B cell (primary cell): Measurements from ENCODE around the gene COBL. TPM values are rescaled to one million over a fixed set of nuclear protein-coding genes. Genes with fewer than 3 reads are reported as not detected.

Source experiments
- ATAC-seq: fragments of 200-7000 bp; cut with Tn5 transposase; one replicate; pipeline ENCODE4 v1.10.0; 2021; ENCODE audit warnings: low read depth, mild to moderate bottlenecking, moderate number of reproducible peaks, moderate library complexity
- CTCF ChIA-PET: fragments of 350-600 bp; sonication (Branson Sonifier 250); formaldehyde crosslinking; loops from one replicate; lab custom pipeline; 2021; ENCODE audit warnings: antibody characterized with exemption, inconsistent platforms; lab: Charles Lee
- POLR2A ChIA-PET: fragments of 350-600 bp; sonication (Branson Sonifier 250); formaldehyde crosslinking; loops from one replicate; lab custom pipeline; 2021; ENCODE audit warnings: antibody characterized with exemption; lab: Charles Lee
- DNase-seq: peaks from one replicate; pipeline ENCODE4 v3.0.0; 2013
- H2AFZ ChIP-seq: 2 replicates; pipeline ENCODE4 v1.6.1; 2012; ENCODE audit warnings: mild to moderate bottlenecking, low read depth, low read length; ENCODE audit not compliant: insufficient read depth, poor library complexity, severe bottlenecking
- H3K27ac ChIP-seq, 2 donors: 1 replicate in 1 of 2; 2 replicates in 1 of 2; pipeline ENCODE4 v1.5.1; 2012 to 2013; ENCODE audit warnings: low read length in 2 of 2, mild to moderate bottlenecking in 2 of 2, moderate library complexity in 1 of 2
- H3K27me3 ChIP-seq, 4 experiments: fragments of 200-600 bp in 1 of 4; sonication (generic) in 1 of 4; replicated peaks in 1 of 4; 1 replicate in 2 of 4; 2 replicates in 2 of 4; pipeline versions ENCODE4 v1.6.1 to v1.7.0; 2013 to 2016; ENCODE audit warnings: low read length in 3 of 4, mild to moderate bottlenecking in 2 of 4, mixed read lengths in 1 of 4, moderate library complexity in 1 of 4; ENCODE audit not compliant: insufficient read depth in 4 of 4, control insufficient read depth in 3 of 4; ENCODE audit errors: control extremely low read depth in 1 of 4
- H3K36me3 ChIP-seq, 2 experiments: replicated peaks in 1 of 2; 1 replicate in 1 of 2; 2 replicates in 1 of 2; pipeline versions ENCODE4 v1.6.1 to v1.7.1; 2013; ENCODE audit warnings: low read length in 1 of 2; ENCODE audit not compliant: insufficient read depth in 2 of 2, control insufficient read depth in 1 of 2; ENCODE audit errors: control extremely low read depth in 1 of 2, extremely low read depth in 1 of 2
- H3K4me1 ChIP-seq, 2 donors: fragments of 200-600 bp in 1 of 2; sonication (generic) in 1 of 2; 1 replicate in 1 of 2; 2 replicates in 1 of 2; pipeline versions ENCODE4 v1.5.1 to v1.6.1; 2013 to 2017; ENCODE audit warnings: low read length in 2 of 2; ENCODE audit not compliant: control insufficient read depth in 2 of 2, insufficient read depth in 2 of 2
- H3K4me2 ChIP-seq: replicated peaks from 2 replicates; pipeline ENCODE3; 2012; ENCODE audit warnings: mild to moderate bottlenecking, low read depth, low read length; ENCODE audit not compliant: poor library complexity, severe bottlenecking
- H3K4me3 ChIP-seq, 5 experiments: fragments of 200-600 bp in 1 of 5; sonication (generic) in 1 of 5; 1 replicate in 3 of 5; 2 replicates in 2 of 5; pipeline versions ENCODE4 v1.5.1 to v1.7.0; 2011 to 2016; ENCODE audit warnings: low read length in 4 of 5, mild to moderate bottlenecking in 4 of 5, low read depth in 2 of 5, control low read depth in 1 of 5, moderate library complexity in 1 of 5; ENCODE audit not compliant: insufficient read depth in 1 of 5; ENCODE audit errors: control extremely low read depth in 1 of 5, extremely low read depth in 1 of 5
- H3K79me2 ChIP-seq: fragments of 200-600 bp; sonication (generic); one replicate; pipeline ENCODE4 v1.6.0; 2016; ENCODE audit warnings: low read length; ENCODE audit not compliant: control insufficient read depth, insufficient read depth
- H3K9ac ChIP-seq: fragments of 200-600 bp; sonication (generic); 2 replicates; pipeline ENCODE4 v1.6.1; 2017; ENCODE audit warnings: mild to moderate bottlenecking, low read length, moderate library complexity
- H3K9me3 ChIP-seq, 3 donors: one replicate each; pipeline versions ENCODE4 v1.6.1 to v1.7.1; 2013; ENCODE audit warnings: low read length in 2 of 3; ENCODE audit not compliant: control insufficient read depth in 2 of 3, insufficient read depth in 1 of 3; ENCODE audit errors: control extremely low read depth in 1 of 3
- H4K20me1 ChIP-seq: 2 replicates; pipeline ENCODE4 v1.6.0; 2012; ENCODE audit warnings: mild to moderate bottlenecking, low read length; ENCODE audit not compliant: insufficient read depth, control insufficient read depth, poor library complexity, severe bottlenecking
- H3K27ac Mint-ChIP-seq: one replicate; pipeline ENCODE4 v1.8.0; 2021; ENCODE audit warnings: mixed read lengths
- H3K27me3 Mint-ChIP-seq: one replicate; pipeline ENCODE4 v1.8.0; 2021; ENCODE audit warnings: mixed read lengths
- H3K4me1 Mint-ChIP-seq: one replicate; pipeline ENCODE4 v1.8.0; 2021; ENCODE audit warnings: mixed read lengths
- H3K4me3 Mint-ChIP-seq: one replicate; pipeline ENCODE4 v1.8.0; 2021; ENCODE audit warnings: mixed read lengths
- H3K9me3 Mint-ChIP-seq: one replicate; pipeline ENCODE4 v1.8.0; 2022; ENCODE audit warnings: mixed read lengths; ENCODE audit not compliant: insufficient read depth
- EZH2 ChIP-seq: IDR thresholded peaks from 2 replicates; pipeline ENCODE4 v1.6.1; 2012; ENCODE audit warnings: borderline replicate concordance, low read depth, mild to moderate bottlenecking, moderate library complexity, low read length; ENCODE audit not compliant: insufficient read depth, poor library complexity, severe bottlenecking
- WGBS: methylation state at CpG from one replicate; pipeline ENCODE4 v1.1.5; 2013; ENCODE audit warnings: missing lambda C conversion rate; ENCODE audit not compliant: insufficient coverage; 5-methylcytosine and 5-hydroxymethylcytosine counted together
- intact Hi-C: fragments of 100-400 bp; cut with micrococcal nuclease; formaldehyde crosslinking; loops from one replicate; pipeline ENCODE4 v1.10.0; 2022
- polyA plus RNA-seq: library from polyadenylated mRNA; depleted of rRNA; stranded (reverse); fragments of >200 nt; gene quantifications from 2 replicates; pipeline ENCODE4 v1.2.3, GENCODE V29; 2012
- total RNA-seq, 2 donors: library from RNA; stranded (reverse); fragments of 120-200 nt in 1 of 2; gene quantifications; 1 replicate in 1 of 2; 2 replicates in 1 of 2; pipeline versions ENCODE4 v1.2.3 to v1.2.4, GENCODE V29; 2013 to 2022
- TF ChIP-seq, protein P1 (sequence below): fragments of 200-600 bp; IDR thresholded peaks from one replicate; pipeline ENCODE4 v1.8.0; 2022; ENCODE audit warnings: antibody characterized with exemption, mild to moderate bottlenecking

The COBL gene
- total and polyA plus RNA-seq, 2 donors (not counting 1 experiment from before 2014, with no cell fraction given), result not detected

DNA sequence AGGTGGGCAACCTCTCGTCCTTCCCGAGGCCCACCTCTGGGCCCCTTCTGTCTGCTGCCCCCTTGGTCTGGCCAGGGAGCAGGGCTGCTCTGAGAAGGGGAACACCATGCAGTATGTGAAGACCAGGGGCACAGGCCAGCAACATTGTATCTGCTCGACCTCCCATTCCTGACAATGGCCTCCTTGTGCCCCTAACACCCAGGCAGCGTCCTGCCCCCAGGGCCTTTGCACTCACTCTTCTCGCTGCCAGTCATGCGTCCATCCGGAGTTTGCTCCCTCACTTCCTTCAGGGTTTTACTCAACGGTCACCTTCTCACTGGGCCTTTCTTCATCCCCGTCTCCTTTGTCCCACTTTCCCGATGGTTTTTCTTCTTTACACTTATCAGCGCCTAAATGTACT, 301.0 kb downstream of the COBL start:
- ATAC-seq, result no peak
- POLR2A ChIA-PET, result no interaction called here

DNA sequence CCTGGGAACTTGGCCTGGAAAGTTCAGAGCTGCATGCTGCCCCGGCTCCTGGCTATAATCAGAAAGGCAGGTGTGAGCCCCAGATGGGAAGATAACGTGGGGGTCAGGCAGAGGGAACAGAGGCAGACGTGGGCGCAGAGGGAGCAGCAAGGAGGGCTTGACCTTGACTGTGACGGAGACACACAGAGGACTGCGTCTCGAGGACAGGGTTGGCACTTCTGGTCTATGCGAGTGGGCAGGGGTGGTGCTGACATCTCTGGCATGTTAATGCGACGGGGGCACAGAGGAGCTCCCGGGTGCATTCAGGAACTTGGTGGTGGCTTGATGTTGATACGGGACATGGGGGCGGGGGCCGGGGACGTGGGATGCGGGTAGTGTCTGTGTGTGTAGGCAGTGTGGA, 301.8 kb downstream of the COBL start:
- Mint-ChIP-seq H3K4me1 (no peaks in the 10 kb centered on the region), H3K27me3 (no peaks in the 10 kb centered on the region), H3K4me3 (no peak overlapping the region), H3K9me3 (no peaks in the 10 kb centered on the region), H3K27ac (no peak overlapping the region)
- no peaks in the 10 kb centered on the region for H4K20me1 ChIP-seq
- H3K79me2 ChIP-seq, result no peaks in the 10 kb centered on the region
- no peak overlapping the region for H3K9ac ChIP-seq
- no peak overlapping the region for H3K27ac ChIP-seq
- ATAC-seq (no peak), DNase-seq (no peak)
- H3K4me1 ChIP-seq, result no peaks in the 10 kb centered on the region
- intact Hi-C loops, result no loop called here
- ChIA-PET POLR2A (no interaction called here), CTCF (no interaction called here)
- H3K36me3 ChIP-seq, result no peaks in the 10 kb centered on the region
- no peak overlapping the region for H3K4me2 ChIP-seq
- TF ChIP-seq EZH2, result no peak
- TF ChIP-seq, protein P1, sequence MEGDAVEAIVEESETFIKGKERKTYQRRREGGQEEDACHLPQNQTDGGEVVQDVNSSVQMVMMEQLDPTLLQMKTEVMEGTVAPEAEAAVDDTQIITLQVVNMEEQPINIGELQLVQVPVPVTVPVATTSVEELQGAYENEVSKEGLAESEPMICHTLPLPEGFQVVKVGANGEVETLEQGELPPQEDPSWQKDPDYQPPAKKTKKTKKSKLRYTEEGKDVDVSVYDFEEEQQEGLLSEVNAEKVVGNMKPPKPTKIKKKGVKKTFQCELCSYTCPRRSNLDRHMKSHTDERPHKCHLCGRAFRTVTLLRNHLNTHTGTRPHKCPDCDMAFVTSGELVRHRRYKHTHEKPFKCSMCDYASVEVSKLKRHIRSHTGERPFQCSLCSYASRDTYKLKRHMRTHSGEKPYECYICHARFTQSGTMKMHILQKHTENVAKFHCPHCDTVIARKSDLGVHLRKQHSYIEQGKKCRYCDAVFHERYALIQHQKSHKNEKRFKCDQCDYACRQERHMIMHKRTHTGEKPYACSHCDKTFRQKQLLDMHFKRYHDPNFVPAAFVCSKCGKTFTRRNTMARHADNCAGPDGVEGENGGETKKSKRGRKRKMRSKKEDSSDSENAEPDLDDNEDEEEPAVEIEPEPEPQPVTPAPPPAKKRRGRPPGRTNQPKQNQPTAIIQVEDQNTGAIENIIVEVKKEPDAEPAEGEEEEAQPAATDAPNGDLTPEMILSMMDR, result no peak
- H3K4me3 ChIP-seq, result no peak overlapping the region
- no peaks in the 10 kb centered on the region for H3K27me3 ChIP-seq
- WGBS, result 95% methylated on average over 12 of the region's 16 CpGs
- H2AFZ ChIP-seq, result no peak overlapping the region
- H3K9me3 ChIP-seq, result no peaks in the 10 kb centered on the region

More for the DNA sequence above, 301.0 kb downstream of the COBL start:
- H3K4me2 ChIP-seq, result no peak overlapping the region
- CTCF ChIA-PET, result no interaction called here
- no peak for DNase-seq
- H3K9me3 ChIP-seq, result no peaks in the 10 kb centered on the region
- WGBS, result over 99% methylated on average over 8 of the region's 11 CpGs
- no peaks in the 10 kb centered on the region for H3K27me3 ChIP-seq
- no peak overlapping the region for H3K9ac ChIP-seq
- intact Hi-C loops, result no loop called here
- H3K79me2 ChIP-seq, result no peaks in the 10 kb centered on the region
- H3K4me1 ChIP-seq, result no peaks in the 10 kb centered on the region
- no peaks in the 10 kb centered on the region for H3K9me3 Mint-ChIP-seq
- H3K4me1 Mint-ChIP-seq, result no peaks in the 10 kb centered on the region
- H3K36me3 ChIP-seq, result no peaks in the 10 kb centered on the region
- TF ChIP-seq, protein P1, result no peak
- TF ChIP-seq EZH2, result no peak
- no peak overlapping the region for H3K27ac ChIP-seq
- H3K27ac Mint-ChIP-seq, result no peak overlapping the region
- H4K20me1 ChIP-seq, result no peaks in the 10 kb centered on the region
- H3K27me3 Mint-ChIP-seq, result no peaks in the 10 kb centered on the region
- no peak overlapping the region for H3K4me3 Mint-ChIP-seq
- no peak overlapping the region for H3K4me3 ChIP-seq
- H2AFZ ChIP-seq, result no peak overlapping the region
